Measurements from ENCODE around the gene HOMEZ. TPM values are rescaled to one million over a fixed set of nuclear protein-coding genes. Genes with fewer than 3 reads are reported as not detected.

Gene HOMEZ
- total RNA-seq, 1 donor from 2014 or later, result 7.6 TPM

DNA sequence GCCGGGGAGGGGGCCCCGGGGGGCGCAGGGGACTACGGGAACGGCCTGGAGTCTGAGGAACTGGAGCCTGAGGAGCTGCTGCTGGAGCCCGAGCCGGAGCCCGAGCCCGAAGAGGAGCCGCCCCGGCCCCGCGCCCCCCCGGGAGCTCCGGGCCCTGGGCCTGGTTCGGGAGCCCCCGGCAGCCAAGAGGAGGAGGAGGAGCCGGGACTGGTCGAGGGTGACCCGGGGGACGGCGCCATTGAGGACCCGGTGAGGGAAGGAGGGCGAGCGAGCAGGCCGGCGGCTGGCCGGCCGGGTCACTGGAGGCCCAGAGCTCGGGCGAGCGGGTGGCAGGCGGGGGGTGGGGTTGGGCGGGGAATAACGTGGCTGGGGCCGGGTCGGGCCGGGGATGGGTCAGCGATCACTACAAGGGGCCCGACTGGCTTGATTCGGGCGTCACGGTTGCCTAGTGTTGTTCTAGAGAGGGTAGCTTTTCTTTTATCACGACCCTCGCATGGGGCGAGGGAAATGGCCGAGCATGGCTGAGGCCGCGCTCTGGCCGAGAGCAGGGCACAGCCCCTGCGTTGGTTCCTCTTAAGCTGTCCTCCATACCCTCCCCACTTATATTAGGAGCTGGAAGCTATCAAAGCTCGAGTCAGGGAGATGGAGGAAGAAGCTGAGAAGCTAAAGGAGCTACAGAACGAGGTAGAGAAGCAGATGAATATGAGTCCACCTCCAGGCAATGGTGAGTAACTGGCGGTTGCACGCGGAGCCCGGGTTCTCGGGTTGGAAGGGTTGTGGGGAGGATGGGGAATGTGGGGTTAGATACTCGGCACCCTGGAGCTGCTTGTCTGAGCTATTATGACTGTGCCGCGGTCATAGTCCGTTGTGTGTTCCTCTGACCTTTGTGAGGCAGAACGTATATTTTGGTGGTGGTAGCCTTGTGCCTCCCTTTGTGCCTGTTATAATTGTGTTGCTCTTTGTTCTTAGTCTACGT, 35.9 kb upstream of the HOMEZ start:
- no peaks in the 10 kb centered on the region for H3K9me3 Mint-ChIP-seq (ENCODE audit: low read depth)
- H3K4me3 Mint-ChIP-seq (ENCODE audit: unreplicated experiment), result peak overlapping the region; percentile 95
- TF ChIP-seq CTCF (IDR thresholded peaks at IDR 0.05), result no peak
- H3K36me3 Mint-ChIP-seq (ENCODE audit: low read depth), result peaks cover 19% of the 10 kb centered on the region
- no peak for DNase-seq (ENCODE audit: low spot score)
- H3K4me1 Mint-ChIP-seq (ENCODE audit: low read depth), result peaks cover 32% of the 10 kb centered on the region
- H3K27ac Mint-ChIP-seq (ENCODE audit: unreplicated experiment), result peak overlapping the region; percentile 91
- H3K27me3 Mint-ChIP-seq (ENCODE audit: low read depth), result no peaks in the 10 kb centered on the region

DNA sequence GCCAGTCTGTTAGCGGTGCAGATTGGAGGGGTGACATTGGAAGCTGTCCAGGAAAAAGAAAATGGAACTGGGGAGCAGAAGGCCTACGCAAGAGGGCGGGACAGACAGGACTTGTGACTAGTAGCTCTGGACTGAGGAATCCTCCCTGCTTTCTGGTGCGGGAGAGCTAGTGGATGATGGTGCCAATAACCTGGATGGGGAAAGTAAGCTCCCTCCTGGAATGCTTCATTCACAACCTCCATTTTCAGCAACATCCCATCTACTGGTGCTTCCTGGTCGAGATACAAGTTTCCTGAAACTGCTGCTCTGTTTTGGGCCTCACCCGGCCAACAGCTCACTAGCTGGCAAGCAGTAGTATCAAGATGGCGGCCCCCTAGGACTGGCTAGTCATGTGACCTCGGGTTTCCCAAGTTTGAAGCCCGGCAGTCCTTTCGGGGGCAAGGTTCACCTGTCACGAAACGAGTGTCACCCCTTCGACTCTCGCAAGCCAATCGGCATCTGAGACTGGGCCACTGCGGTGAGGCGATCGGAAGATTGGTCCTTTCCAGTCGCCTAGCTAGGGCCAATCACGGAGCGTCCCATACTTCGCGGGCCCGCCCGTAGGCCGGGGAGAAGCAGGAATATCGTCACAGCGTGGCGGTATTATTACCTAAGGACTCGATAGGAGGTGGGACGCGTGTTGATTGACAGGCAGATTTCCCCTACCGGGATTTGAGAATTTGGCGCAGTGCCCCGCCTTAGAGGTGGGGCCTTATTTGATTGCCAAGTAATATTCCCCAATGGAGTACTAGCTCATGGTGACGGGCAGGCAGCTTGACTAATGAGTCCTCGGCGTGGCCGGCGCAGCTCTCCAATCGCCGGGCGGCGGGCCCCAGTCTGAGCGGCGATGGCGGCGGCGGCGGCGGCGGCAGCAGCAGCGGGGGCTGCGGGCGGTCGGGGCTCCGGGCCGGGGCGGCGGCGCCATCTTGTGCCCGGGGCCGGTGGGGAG, 34.9 kb upstream of the HOMEZ start, which contains the start of gene PABPN1:
Gene PABPN1 (plus strand): TSS at position 874 of the 988 bp plus-strand sequence. CDS start 13 bp downstream, at position 887.
- Mint-ChIP-seq H3K27ac (ENCODE audit: unreplicated experiment) (peak within 1 kb of the TSS; percentile 97), H3K9me3 (ENCODE audit: low read depth) (no peaks in the 10 kb centered on the region), H3K36me3 (ENCODE audit: low read depth) (peaks cover 19% of the 10 kb centered on the region), H3K27me3 (ENCODE audit: low read depth) (no peaks in the 10 kb centered on the region), H3K4me1 (ENCODE audit: low read depth) (peaks cover 34% of the 10 kb centered on the region), H3K4me3 (ENCODE audit: unreplicated experiment) (peak within 1 kb of the TSS; percentile 95)
- no peak for TF ChIP-seq CTCF (IDR thresholded peaks at IDR 0.05)
- peak; percentile 98 for DNase-seq (ENCODE audit: low spot score)

DNA sequence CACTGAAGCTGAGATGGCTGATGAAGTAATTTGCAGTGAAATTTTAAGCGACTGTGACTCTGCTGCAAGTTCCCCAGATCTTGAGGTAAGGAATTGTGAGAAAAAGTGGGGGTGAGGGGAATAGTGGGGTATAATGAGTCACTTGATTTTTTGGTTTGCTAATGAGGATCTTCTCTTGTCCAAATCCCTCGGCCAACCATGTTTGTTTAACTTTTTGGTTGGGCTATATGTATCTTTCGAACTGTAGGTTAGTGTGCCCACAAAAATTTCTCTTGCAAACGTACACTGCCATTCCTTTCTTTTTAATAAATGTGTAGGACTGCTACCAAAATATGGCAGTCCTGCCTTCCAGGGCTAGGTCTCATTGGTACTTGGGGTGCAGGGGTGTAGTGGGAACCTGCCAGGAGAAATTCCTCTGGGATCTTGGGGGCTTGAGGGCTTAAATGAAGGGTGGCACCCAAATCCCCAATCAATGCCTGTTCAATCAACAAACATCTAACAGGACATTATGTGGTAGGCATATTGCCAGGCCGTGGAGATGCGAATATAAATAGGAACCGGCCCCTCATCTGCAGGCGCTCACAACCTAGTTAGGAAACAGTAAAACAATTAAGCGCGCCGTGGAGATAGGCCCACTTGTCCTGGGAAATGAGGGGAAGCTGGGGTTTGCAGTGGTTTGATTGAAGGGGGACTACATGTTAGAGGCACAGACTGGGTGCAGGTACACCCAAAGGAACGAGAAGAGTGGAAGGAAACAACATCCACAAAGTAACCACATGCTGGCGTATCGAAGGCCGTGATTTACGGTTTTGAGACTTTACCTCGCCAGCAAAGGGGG, 34.0 kb upstream of the HOMEZ start:
- no peaks in the 10 kb centered on the region for H3K9me3 Mint-ChIP-seq (ENCODE audit: low read depth)
- peaks cover 34% of the 10 kb centered on the region for H3K4me1 Mint-ChIP-seq (ENCODE audit: low read depth)
- H3K36me3 Mint-ChIP-seq (ENCODE audit: low read depth), result peaks cover 18% of the 10 kb centered on the region
- no peak for TF ChIP-seq CTCF (IDR thresholded peaks at IDR 0.05)
- no peak for DNase-seq (ENCODE audit: low spot score)
- H3K27ac Mint-ChIP-seq (ENCODE audit: unreplicated experiment), result peak overlapping the region; percentile 97
- H3K27me3 Mint-ChIP-seq (ENCODE audit: low read depth), result no peaks in the 10 kb centered on the region
- peak overlapping the region; percentile 67 for H3K4me3 Mint-ChIP-seq (ENCODE audit: unreplicated experiment)

DNA sequence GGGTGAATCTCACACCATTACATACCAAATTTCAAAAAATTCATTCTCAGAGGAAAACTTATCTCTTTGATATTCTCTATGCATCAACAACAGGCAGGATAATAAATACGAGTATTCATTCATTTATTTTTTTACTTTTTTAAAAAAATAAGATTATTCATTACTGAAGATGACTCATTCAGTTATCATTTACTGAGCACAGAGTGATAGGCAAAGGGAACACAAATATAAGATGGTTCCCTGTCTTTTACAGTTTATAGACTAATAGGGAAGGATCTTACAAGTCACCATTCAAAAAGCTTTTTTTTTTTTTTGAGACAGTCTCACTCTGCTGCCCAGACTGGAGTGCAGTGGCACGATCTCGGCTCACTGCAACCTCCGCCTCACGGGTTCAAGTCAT, 30.4 kb upstream of the HOMEZ start:
- peaks cover 17% of the 10 kb centered on the region for H3K4me1 Mint-ChIP-seq (ENCODE audit: low read depth)
- H3K27me3 Mint-ChIP-seq (ENCODE audit: low read depth), result no peaks in the 10 kb centered on the region
- TF ChIP-seq CTCF (IDR thresholded peaks at IDR 0.05), result no peak
- peaks cover 11% of the 10 kb centered on the region for H3K36me3 Mint-ChIP-seq (ENCODE audit: low read depth)
- H3K9me3 Mint-ChIP-seq (ENCODE audit: low read depth), result no peaks in the 10 kb centered on the region
- DNase-seq (ENCODE audit: low spot score), result no peak
- H3K27ac Mint-ChIP-seq (ENCODE audit: unreplicated experiment), result no peak overlapping the region
- no peak overlapping the region for H3K4me3 Mint-ChIP-seq (ENCODE audit: unreplicated experiment)

Measured in chondrocyte (in vitro differentiated cells).